Activated CD8-positive, alpha-beta T cell treated with anti-CD3 and anti-CD28 coated beads for 36 hours (primary cell): ENCODE measurements around the gene SIT1. TPM values are rescaled to one million over a fixed set of nuclear protein-coding genes. Genes with fewer than 3 reads are reported as not detected.

Experiments
- ATAC-seq: fragments of 200-7000 bp; cut with Tn5 transposase; one replicate; pipeline ENCODE4 v1.10.0; 2021; ENCODE audit warnings: mild to moderate bottlenecking, moderate library complexity
- CTCF ChIA-PET: fragments of 350-600 bp; sonication (Branson Sonifier 250); formaldehyde crosslinking; loops from one replicate; lab custom pipeline; 2021; ENCODE audit warnings: antibody characterized with exemption; lab: Charles Lee
- POLR2A ChIA-PET: fragments of 350-600 bp; sonication (Branson Sonifier 250); formaldehyde crosslinking; loops from one replicate; lab custom pipeline; 2021; ENCODE audit warnings: antibody characterized with exemption; lab: Charles Lee
- DNase-seq: peaks from one replicate; pipeline ENCODE4 v3.0.0-alpha.2; 2020
- H3K27ac Mint-ChIP-seq: one replicate; pipeline ENCODE4 v1.8.0; 2021; ENCODE audit warnings: mild to moderate bottlenecking, mixed read lengths
- H3K27me3 Mint-ChIP-seq: one replicate; pipeline ENCODE4 v1.8.0; 2021; ENCODE audit warnings: mixed read lengths
- H3K36me3 Mint-ChIP-seq: one replicate; pipeline ENCODE4 v1.8.0; 2021; ENCODE audit warnings: low read depth, mixed read lengths
- H3K4me1 Mint-ChIP-seq: one replicate; pipeline ENCODE4 v1.8.0; 2021; ENCODE audit warnings: low read depth, mixed read lengths
- H3K4me3 Mint-ChIP-seq: one replicate; pipeline ENCODE4 v1.8.0; 2021; ENCODE audit warnings: mild to moderate bottlenecking, moderate library complexity, mixed read lengths
- H3K9me3 Mint-ChIP-seq: one replicate; pipeline ENCODE4 v1.8.0; 2021; ENCODE audit warnings: mixed read lengths
- intact Hi-C: fragments of 100-400 bp; cut with micrococcal nuclease; formaldehyde crosslinking; loops from one replicate; pipeline ENCODE4 v1.10.0; 2022
- total RNA-seq, 2 experiments: library from RNA; stranded (reverse); gene quantifications; one replicate each; pipeline ENCODE4 v1.2.3, GENCODE V29; 2021
- TF ChIP-seq, protein P1 (sequence below): fragments of 200-600 bp; IDR thresholded peaks from one replicate; pipeline ENCODE4 v1.8.0; 2022; ENCODE audit warnings: antibody characterized with exemption, mild to moderate bottlenecking

SIT1 gene
- total RNA-seq, 2 experiments from 2014 or later = 99.9 to 102 TPM

DNA sequence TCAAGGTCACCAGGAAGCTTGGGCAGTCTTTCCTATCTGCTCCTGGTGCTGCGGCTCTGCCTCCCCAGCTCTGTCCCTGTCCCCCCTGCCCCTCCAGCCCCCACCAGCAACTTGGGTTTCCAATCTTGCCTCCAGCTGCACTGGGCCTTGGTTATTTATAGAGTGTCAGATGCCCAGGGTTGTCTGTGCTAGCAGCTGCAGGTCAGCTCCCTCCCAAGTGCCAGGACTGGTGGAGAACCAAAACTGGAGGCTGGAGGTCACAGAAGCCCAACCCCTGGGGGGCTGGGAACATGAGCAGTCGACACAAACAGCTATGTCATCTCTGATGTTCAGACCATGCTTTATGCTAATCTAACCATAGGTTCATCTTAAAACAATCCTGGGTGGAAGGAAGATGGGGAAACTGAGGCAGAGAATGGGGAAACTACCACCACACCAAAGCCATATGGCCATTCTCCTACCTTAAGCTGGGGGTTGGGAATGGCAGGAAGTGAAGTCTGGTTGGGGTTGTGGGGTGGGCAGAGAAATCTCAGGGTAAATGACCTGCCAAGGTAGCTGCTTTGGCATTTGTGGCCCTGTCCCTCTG lies 37.3 kb upstream of the SIT1 start:
- Mint-ChIP-seq H3K9me3 (no peaks in the 10 kb centered on the region), H3K4me1 (peaks cover 18% of the 10 kb centered on the region), H3K36me3 (no peaks in the 10 kb centered on the region), H3K27me3 (no peaks in the 10 kb centered on the region), H3K4me3 (no peak overlapping the region), H3K27ac (no peak overlapping the region)
- DNase-seq (no peak), ATAC-seq (no peak)
- TF ChIP-seq, protein P1, sequence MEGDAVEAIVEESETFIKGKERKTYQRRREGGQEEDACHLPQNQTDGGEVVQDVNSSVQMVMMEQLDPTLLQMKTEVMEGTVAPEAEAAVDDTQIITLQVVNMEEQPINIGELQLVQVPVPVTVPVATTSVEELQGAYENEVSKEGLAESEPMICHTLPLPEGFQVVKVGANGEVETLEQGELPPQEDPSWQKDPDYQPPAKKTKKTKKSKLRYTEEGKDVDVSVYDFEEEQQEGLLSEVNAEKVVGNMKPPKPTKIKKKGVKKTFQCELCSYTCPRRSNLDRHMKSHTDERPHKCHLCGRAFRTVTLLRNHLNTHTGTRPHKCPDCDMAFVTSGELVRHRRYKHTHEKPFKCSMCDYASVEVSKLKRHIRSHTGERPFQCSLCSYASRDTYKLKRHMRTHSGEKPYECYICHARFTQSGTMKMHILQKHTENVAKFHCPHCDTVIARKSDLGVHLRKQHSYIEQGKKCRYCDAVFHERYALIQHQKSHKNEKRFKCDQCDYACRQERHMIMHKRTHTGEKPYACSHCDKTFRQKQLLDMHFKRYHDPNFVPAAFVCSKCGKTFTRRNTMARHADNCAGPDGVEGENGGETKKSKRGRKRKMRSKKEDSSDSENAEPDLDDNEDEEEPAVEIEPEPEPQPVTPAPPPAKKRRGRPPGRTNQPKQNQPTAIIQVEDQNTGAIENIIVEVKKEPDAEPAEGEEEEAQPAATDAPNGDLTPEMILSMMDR = no peak
- intact Hi-C loops = no loop called here
- ChIA-PET POLR2A (interaction anchor here (1.2 to 2.4 kb wide), 5 partner anchors 15 to 79 kb away, joined by 3 to 12 read pairs (median 5); partner anchors contain the start of genes ARHGEF39, CA9, CCDC107 and RMRP), CTCF (interaction anchor here (0.7 to 12.7 kb wide), 6 partner anchors 9 to 78 kb away, joined by 3 to 313 read pairs (median 57); partner anchors contain the start of genes ARHGEF39, CA9, CCDC107 and CREB3)

DNA sequence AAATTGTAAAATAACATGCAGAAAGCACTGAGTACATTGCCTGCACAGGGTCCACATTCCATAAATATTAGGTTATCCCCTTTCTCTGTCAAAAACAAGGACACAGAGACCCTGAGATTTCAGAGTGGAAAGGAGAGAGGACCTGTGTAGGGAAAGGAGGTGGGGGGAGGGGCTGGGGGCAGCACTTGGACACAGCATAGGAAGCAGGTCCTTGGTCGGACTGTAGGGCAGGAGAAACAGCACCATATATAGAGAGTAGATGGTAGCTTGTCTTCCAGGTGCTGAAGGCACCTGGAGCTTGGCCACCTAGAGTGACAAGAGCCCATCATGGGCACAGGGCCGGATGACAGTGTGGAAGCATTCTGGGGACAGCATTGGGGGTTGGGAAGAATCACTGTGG lies 36.6 kb upstream of the SIT1 start:
- H3K4me3 Mint-ChIP-seq = no peak overlapping the region
- intact Hi-C loops = no loop called here
- no peaks in the 10 kb centered on the region for H3K36me3 Mint-ChIP-seq
- H3K27ac Mint-ChIP-seq = no peak overlapping the region
- peaks cover 18% of the 10 kb centered on the region for H3K4me1 Mint-ChIP-seq
- DNase-seq (no peak), ATAC-seq (no peak)
- TF ChIP-seq, protein P1 = no peak
- no peaks in the 10 kb centered on the region for H3K9me3 Mint-ChIP-seq
- CTCF ChIA-PET = interaction anchor here (0.7 to 12.7 kb wide), 4 partner anchors 10 to 69 kb away, joined by 3 to 313 read pairs (median 138); partner anchors contain the start of genes ARHGEF39, CA9, CCDC107 and CREB3
- no peaks in the 10 kb centered on the region for H3K27me3 Mint-ChIP-seq
- POLR2A ChIA-PET = interaction anchor here (1.3 to 2.4 kb wide), 3 partner anchors 23 to 29 kb away, joined by 3 to 12 read pairs (median 8); partner anchors contain the start of genes ARHGEF39, CCDC107 and RMRP

DNA sequence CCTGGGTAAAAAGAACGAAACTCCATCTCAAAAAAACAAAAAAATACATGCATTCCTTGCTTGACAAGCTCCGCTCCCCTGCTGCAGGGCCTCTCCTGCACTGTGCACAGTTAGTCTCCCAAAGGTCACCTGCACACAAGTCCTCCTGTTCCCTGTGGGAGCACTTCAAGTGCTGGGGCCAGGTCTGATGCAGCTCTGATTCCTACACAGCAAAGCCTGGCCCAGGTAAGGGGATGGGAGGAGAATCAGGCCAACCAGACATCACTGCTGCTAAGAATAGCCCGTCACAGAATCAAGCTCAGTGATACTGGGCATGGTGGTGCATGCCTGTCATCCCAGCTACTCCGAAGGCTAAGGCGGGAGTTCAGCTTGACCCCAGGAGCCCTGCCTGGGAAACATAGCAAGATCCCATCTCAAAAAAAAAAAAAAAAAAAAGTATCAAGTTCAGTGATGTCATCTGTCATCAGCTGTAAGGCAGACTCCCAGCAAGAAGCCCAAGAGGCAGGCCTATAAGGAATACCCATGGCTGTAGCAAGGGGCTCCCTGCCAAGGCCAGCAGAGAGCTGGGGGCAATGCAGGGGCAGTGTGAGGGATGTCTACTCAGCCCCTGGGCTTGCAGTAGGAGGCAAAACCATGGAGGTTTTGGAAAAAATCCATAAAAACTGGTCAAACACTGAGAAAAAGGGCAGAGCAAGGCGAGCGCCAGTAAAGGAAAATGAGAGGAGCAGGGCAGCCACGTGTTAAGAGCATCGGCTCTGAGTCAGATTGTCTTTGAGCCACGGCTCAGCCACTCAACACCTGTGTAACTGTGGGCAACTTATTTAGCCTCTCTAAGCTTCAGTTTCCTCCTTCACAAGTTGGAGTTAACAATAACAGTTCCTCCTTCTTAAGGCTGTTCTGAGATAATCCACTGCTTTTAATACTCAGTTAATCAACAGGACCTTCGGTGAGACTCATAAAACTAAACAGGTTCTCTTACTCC lies 35.8 kb upstream of the SIT1 start:
- H3K4me3 Mint-ChIP-seq = no peak overlapping the region
- DNase-seq = no peak
- H3K36me3 Mint-ChIP-seq = no peaks in the 10 kb centered on the region
- no peak overlapping the region for H3K27ac Mint-ChIP-seq
- H3K4me1 Mint-ChIP-seq = peaks cover 18% of the 10 kb centered on the region
- CTCF ChIA-PET = interaction anchor here (10.8 to 12.7 kb wide), 2 partner anchors 10 to 20 kb away, joined by 106 to 313 read pairs; partner anchors contain the start of genes ARHGEF39, CA9, CCDC107 and RMRP
- TF ChIP-seq, protein P1 = no peak
- no peaks in the 10 kb centered on the region for H3K27me3 Mint-ChIP-seq
- ATAC-seq = no peak
- intact Hi-C loops = no loop called here
- POLR2A ChIA-PET = interaction anchor here (0.9 to 2.0 kb wide), 3 partner anchors 22 to 28 kb away, joined by 3 to 8 read pairs (median 3); partner anchors contain the start of genes ARHGEF39, CCDC107 and RMRP
- no peaks in the 10 kb centered on the region for H3K9me3 Mint-ChIP-seq

DNA sequence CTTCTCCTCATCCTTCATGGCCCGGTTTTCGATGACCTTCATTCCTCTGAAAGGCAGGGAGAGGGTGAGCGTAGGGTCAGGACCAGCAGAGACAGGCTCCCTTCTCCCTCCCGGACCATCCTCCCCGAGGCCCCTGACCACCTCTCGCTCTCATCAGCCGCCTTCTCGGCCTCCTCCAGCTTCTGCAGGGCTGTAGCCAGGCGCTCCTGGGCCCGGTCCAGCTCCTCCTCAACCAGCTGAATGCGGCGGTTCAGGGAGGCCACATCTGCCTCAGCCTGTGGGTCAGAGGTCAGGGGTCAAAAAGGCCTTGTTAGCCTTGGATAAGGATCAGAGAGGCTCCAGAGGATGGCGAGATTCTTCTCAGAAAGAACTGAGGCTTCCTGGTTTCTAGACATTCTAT lies 34.8 kb upstream of the SIT1 start:
- CTCF ChIA-PET = interaction anchor here (10.8 kb wide), 1 partner anchor 11 kb away, joined by 106 read pairs; no protein-coding TSS in a partner anchor
- DNase-seq (no peak), ATAC-seq (no peak)
- Mint-ChIP-seq H3K4me3 (no peak overlapping the region), H3K4me1 (peaks cover 18% of the 10 kb centered on the region), H3K27ac (no peak overlapping the region), H3K36me3 (no peaks in the 10 kb centered on the region), H3K9me3 (no peaks in the 10 kb centered on the region), H3K27me3 (no peaks in the 10 kb centered on the region)
- POLR2A ChIA-PET = no interaction called here
- TF ChIP-seq, protein P1 = no peak
- intact Hi-C loops = no loop called here
